ENCODE results near the gene ACKR2. TPM values are rescaled to one million over a fixed set of nuclear protein-coding genes. Genes with fewer than 3 reads are reported as not detected.

ACKR2 gene
- total RNA-seq, result under 1 TPM in 1 of 2 donors, not detected in 1; under 0.01 TPM

GRCh38 chr3:42809202-42809601 lies at the start of gene ACKR2:
TSS of gene ACKR2 (plus strand) at chr3:42809445. CDS start at chr3:42864503, 55,058 bp downstream.

GRCh38 chr3:42772670-42773408 lies 36.4 kb upstream of the ACKR2 start, which contains the start of gene CCDC13:
TSS of gene CCDC13 (minus strand) at chr3:42773253. CDS start at chr3:42758345, 14,908 bp downstream.

GRCh38 chr3:42804106-42804830 lies 5.0 kb upstream of the ACKR2 start, which contains the start of gene HIGD1A:
TSS of gene HIGD1A (minus strand) at chr3:42804490. CDS start at chr3:42794253, 10,237 bp downstream.

GRCh38 chr3:42875325-42876151 lies 66.3 kb downstream of the ACKR2 start, which contains the start of gene CYP8B1:
TSS of gene CYP8B1 (minus strand) at chr3:42875879. CDS start at chr3:42875816, 63 bp downstream.

GRCh38 chr3:42906070-42906847 lies 97.0 kb downstream of the ACKR2 start, which contains the start of gene ZNF662:
TSS of gene ZNF662 (plus strand) at chr3:42906142. CDS start at chr3:42908115, 1,973 bp downstream.

Small RNAs within 50 kb of the gene (small RNA-seq; reads per million reads assigned to genes)
- gene CCDC13, result 0 reads per million in 2 donors

Other genes with a start within 250 kb of the ACKR2 start
- 10 to 100 TPM; 97.9 to 98.4 TPM for gene SEC22C, start 227.5 kb upstream of the ACKR2 start, total RNA-seq
- gene SS18L2, start 218.6 kb upstream of the ACKR2 start, total RNA-seq, result 10 to 100 TPM; 17.2 to 32.3 TPM
- gene NKTR, start 208.8 kb upstream of the ACKR2 start, total RNA-seq, result 10 to 100 TPM; 45.8 to 46.0 TPM
- 10 to 100 TPM; 10.7 to 14.1 TPM for gene ZBTB47, start 155.7 kb upstream of the ACKR2 start, total RNA-seq
- gene KLHL40, start 123.9 kb upstream of the ACKR2 start, total RNA-seq, result not detected
- not detected for gene HHATL, start 106.6 kb upstream of the ACKR2 start, total RNA-seq
- gene CCDC13, start 36.2 kb upstream of the ACKR2 start, total RNA-seq, result under 1 TPM in 1 of 2 donors, not detected in 1; 0.33 TPM
- 100 to 1,000 TPM; 116 to 157 TPM for gene HIGD1A, start 5.0 kb upstream of the ACKR2 start, total RNA-seq
- gene CYP8B1, start 66.4 kb downstream of the ACKR2 start, total RNA-seq, result not detected
- under 1 TPM; 0.33 to 0.69 TPM for gene ZNF662, start 96.7 kb downstream of the ACKR2 start, total RNA-seq
- gene GASK1A, start 169.9 kb downstream of the ACKR2 start, total RNA-seq, result under 1 TPM; 0.33 to 0.34 TPM